ENCODE measurements around the gene IQSEC3. TPM values are rescaled to one million over a fixed set of nuclear protein-coding genes. Genes with fewer than 3 reads are reported as not detected.
A peak's percentile ranks its signal among the peaks of the same experiment; 100 is the strongest.

Gene IQSEC3
- total and polyA plus RNA-seq, 2 of the 13 experiments (the other 11 are each of a cell fraction or from before 2014, with no cell fraction given), result not detected

- no peak for FAIRE-seq
- no peak for DNase-seq (ENCODE audit: low spot score)
- ChIA-PET CTCF (ENCODE audit: low intra/inter-chr PET ratio, low total read pairs) (interaction anchor here (1.3 to 1.9 kb wide), 3 partner anchors 30 to 52 kb away, joined by 3 to 11 read pairs (median 4); no protein-coding TSS in a partner anchor), POLR2A (interaction anchor here (0.5 to 1.7 kb wide), 5 partner anchors 8 to 74 kb away, joined by 4 to 14 read pairs (median 4); no protein-coding TSS in a partner anchor)
- Histone ChIP-seq H3K27me3 (ENCODE audit: control insufficient read depth in 1 of 2, insufficient read depth in 2 of 2, low read length in 2 of 2) (peaks cover 0 to 6% of the 10 kb centered on the region in 2 experiments; a peak in 2 of 5 replicates), H3K4me3 (replicated peaks in 1 of 3; ENCODE audit: insufficient read depth in 1 of 3, low read depth in 2 of 3, low read length in 3 of 3) (no peak overlapping the region), H4K20me1 (ENCODE audit: insufficient read depth, low read length) (no peaks in the 10 kb centered on the region), H3K4me2 (ENCODE audit: low read depth, low read length) (no peak overlapping the region), H3K9ac (ENCODE audit: insufficient read depth, low read depth, low read length) (no peak overlapping the region), H2AFZ (ENCODE audit: low read length) (no peak overlapping the region), H3K36me3 (replicated peaks in 1 of 2; ENCODE audit: control insufficient read depth in 1 of 2, insufficient read depth in 2 of 2, low read length in 2 of 2) (no peaks in the 10 kb centered on the region), H3K9me3 (ENCODE audit: low read length) (no peaks in the 10 kb centered on the region), H3K4me1 (ENCODE audit: insufficient read depth, low read length) (peaks cover 25% of the 10 kb centered on the region), H3K79me2 (ENCODE audit: insufficient read depth, low read length) (no peaks in the 10 kb centered on the region), H3K27ac (ENCODE audit: extremely low read length, insufficient read depth, low read length) (no peak overlapping the region)
- WGBS (ENCODE audit: low lambda C conversion rate), result 54% methylated on average over 28 of the region's 30 CpGs
- in situ Hi-C loops (cut with HindIII; ENCODE audit: extremely low pct_ligation_motif_present, low pct_unique_long_range_greater_than_20kb), result no loop called here
- intact Hi-C loops (cut with micrococcal nuclease; ENCODE audit: unreplicated experiment), result no loop called here
- TF ChIP-seq ZFP37 (CRISPR knock-in tag; IDR thresholded peaks at IDR 0.05; ENCODE audit: borderline replicate concordance), result no peak
- TF ChIP-seq CREB1 (IDR thresholded peaks at IDR 0.05), result peak; percentile 68; the same call in 1 of the 2 replicates
- no peak for TF ChIP-seq CREB1 (CRISPR knock-in tag; IDR thresholded peaks at IDR 0.05)
- no peak for ATAC-seq
- BruUV-seq (replicated peaks), result no TSS peak
Measured at GRCh38 chr12:218728-219590, 152.4 kb downstream of the IQSEC3 start.

- intact Hi-C loops (cut with micrococcal nuclease; ENCODE audit: unreplicated experiment), result no loop called here
- FAIRE-seq, result peak; percentile 21
- ATAC-seq, result peak; percentile 95
- Histone ChIP-seq H2AFZ (ENCODE audit: low read length) (no peak overlapping the region), H3K36me3 (replicated peaks in 1 of 2; ENCODE audit: control insufficient read depth in 1 of 2, insufficient read depth in 2 of 2, low read length in 2 of 2) (no peaks in the 10 kb centered on the region), H3K4me1 (ENCODE audit: insufficient read depth, low read length) (peaks cover 16% of the 10 kb centered on the region), H3K4me3 (replicated peaks in 1 of 3; ENCODE audit: insufficient read depth in 1 of 3, low read depth in 2 of 3, low read length in 3 of 3) (no peak overlapping the region; a peak in 1 of 6 replicates), H4K20me1 (ENCODE audit: insufficient read depth, low read length) (no peaks in the 10 kb centered on the region), H3K4me2 (ENCODE audit: low read depth, low read length) (peak overlapping the region; percentile 28; the same call in 1 of the 2 replicates), H3K79me2 (ENCODE audit: insufficient read depth, low read length) (no peaks in the 10 kb centered on the region), H3K9me3 (ENCODE audit: low read length) (no peaks in the 10 kb centered on the region), H3K9ac (ENCODE audit: insufficient read depth, low read depth, low read length) (no peak overlapping the region), H3K27ac (ENCODE audit: extremely low read length, insufficient read depth, low read length) (no peak overlapping the region), H3K27me3 (ENCODE audit: control insufficient read depth in 1 of 2, insufficient read depth in 2 of 2, low read length in 2 of 2) (peaks cover 1 to 3% of the 10 kb centered on the region in 2 experiments; a peak in 1 of 5 replicates)
- ChIA-PET POLR2A (interaction anchor here (0.5 to 1.7 kb wide), 5 partner anchors 9 to 75 kb away, joined by 4 to 14 read pairs (median 4); no protein-coding TSS in a partner anchor), CTCF (ENCODE audit: low intra/inter-chr PET ratio, low total read pairs) (interaction anchor here (1.3 to 1.9 kb wide), 3 partner anchors 31 to 53 kb away, joined by 3 to 11 read pairs (median 4); no protein-coding TSS in a partner anchor)
- peak; percentile 69 for DNase-seq (ENCODE audit: low spot score)
- BruUV-seq (replicated peaks), result no TSS peak
- 18% methylated on average over 5 of the region's 17 CpGs for WGBS (ENCODE audit: low lambda C conversion rate)
- in situ Hi-C loops (cut with HindIII; ENCODE audit: extremely low pct_ligation_motif_present, low pct_unique_long_range_greater_than_20kb), result no loop called here
- TF ChIP-seq ZNF335 (CRISPR knock-in tag; IDR thresholded peaks at IDR 0.05) (0 out of 2 replicates have a peak, but pooled peaks have one; percentile 45), RXRA (CRISPR knock-in tag; IDR thresholded peaks at IDR 0.05) (0 out of 2 replicates have a peak, but pooled peaks have one; percentile 58), ZNF326 (CRISPR knock-in tag; IDR thresholded peaks at IDR 0.05; ENCODE audit: borderline replicate concordance) (no peak), NFYC (CRISPR knock-in tag; IDR thresholded peaks at IDR 0.05) (no peak), ZFX (CRISPR knock-in tag; IDR thresholded peaks at IDR 0.05; ENCODE audit: low read depth) (peak; percentile 43; the same call in 1 of the 2 replicates), ZNF563 (CRISPR knock-in tag; IDR thresholded peaks at IDR 0.05) (no peak), ZNF574 (CRISPR knock-in tag; IDR thresholded peaks at IDR 0.05) (peak; percentile 47; the same call in 1 of the 2 replicates), KAT8 (CRISPR knock-in tag; IDR thresholded peaks at IDR 0.05) (0 out of 2 replicates have a peak, but pooled peaks have one; percentile 20), IKZF5 (CRISPR knock-in tag; IDR thresholded peaks at IDR 0.05) (no peak)
Measured at GRCh38 chr12:219891-220352, 153.4 kb downstream of the IQSEC3 start.
